H4 (cell line): Measurements from ENCODE around the gene RAET1E. TPM values are rescaled to one million over a fixed set of nuclear protein-coding genes. Genes with fewer than 3 reads are reported as not detected.
"Not testable (repeated sequence)": the region's sequence is repeated elsewhere in the genome, so short reads cannot be mapped to it uniquely, and the experiment has no call there.

Experiments
- DNase-seq: peaks from one replicate; pipeline ENCODE4 v3.0.0-alpha.2; 2015; ENCODE audit warnings: low spot score
- total RNA-seq: library from RNA; depleted of rRNA; stranded (reverse); fragments of >200 nt; shearing (Covaris generic); gene quantifications from 2 replicates; pipeline ENCODE4 v1.2.3, GENCODE V29; 2014

RAET1E gene
- total RNA-seq, 1 experiment from 2014 or later = not detected

DNA sequence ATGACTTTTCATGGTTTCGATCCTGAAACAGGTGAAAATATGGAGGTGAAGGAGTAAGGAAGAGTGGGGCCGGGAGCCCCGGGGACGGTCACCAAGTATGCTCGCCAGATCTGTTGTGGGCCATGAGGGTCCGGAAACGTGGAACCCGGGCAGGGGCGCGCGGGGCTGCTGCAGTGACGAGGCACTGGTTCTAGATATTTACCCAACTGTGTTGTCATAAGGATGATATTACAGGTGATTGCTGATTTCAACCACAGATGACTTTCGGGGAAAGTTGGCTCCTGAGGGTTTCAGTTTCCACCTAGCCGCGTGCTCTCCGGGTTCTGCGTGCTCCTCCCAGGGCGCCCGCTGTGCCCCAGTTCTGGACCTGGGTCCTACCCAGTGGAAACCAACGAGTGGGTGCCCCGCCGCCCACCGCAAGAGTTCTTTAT lies 12.8 kb upstream of the RAET1E start:
- DNase-seq = no peak

DNA sequence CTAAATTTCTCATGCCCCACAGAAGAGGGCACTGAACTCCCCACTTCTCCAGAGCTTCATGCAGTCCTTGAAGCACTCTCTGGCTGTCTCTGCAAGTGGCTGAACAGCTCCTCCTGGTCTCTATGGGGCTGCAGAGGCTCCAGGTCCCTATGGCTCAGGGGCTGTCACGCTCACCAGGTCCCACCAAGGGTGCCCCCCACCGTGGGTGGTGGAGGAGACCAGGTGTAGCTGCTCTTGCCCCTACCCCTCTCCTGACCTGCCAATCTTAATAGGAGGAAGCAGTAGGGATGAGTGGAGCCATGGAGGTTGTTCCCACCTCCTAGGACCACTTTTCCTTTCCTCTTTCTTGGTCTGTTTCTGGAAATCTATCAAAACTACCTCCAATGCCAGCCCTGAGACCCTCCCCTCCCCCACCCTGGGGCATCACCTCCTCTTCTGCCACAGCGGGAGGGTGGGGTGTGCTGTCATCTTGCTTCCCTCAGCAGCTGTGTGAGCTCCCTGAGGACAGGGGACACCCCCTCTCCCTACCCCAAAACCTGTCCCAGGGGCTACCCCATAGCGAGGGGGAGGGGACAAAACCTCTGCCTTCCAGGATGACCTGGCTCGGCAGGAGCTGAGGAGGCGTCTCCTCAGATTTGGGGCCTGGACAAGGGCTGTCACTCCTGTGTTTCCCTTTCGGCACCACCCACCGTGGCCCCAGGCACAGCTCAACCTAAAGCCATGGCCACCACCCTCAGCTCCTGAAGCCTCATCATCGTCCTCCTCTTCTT lies 12.0 kb upstream of the RAET1E start:
- DNase-seq = no peak

DNA sequence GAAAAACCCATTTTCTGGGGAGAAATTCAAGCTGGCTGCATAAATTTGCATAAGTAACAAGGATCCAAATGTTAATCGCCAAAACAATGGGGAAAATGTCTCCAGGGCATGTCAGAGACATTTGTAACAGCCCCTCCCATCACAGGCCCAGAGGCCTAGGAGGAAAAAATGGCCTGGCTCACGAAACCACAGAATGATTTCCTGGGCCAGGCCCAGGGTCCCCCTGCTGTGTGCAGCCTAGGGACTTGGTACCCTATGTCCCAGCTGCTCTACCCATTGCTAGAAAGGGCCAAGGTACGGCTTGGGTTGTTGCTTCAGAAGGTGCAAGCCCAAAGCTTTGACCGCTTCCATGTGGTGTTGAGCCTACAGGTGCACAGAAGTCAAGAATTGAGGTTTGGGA lies 10.6 kb upstream of the RAET1E start:
- DNase-seq = not testable (repeated sequence)

DNA sequence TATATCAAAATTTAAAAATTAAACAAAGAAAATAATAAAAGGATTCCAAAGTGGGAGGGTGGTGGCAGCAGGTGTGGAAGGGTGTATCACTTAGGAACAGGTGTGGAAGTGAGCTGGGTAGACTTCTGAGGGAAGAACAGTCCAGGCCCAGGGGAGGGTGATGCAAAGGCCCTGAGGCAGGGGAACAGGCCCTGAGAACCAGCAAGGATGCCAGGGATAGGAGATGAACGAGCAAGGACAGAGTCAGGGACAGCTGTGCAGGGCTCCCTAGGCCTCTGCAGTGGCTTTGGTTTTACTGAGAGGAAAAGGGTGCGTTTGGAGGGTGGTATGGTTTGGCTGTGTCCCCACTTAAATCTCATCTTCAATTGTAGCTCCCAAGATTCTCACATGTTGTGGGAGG lies 9.4 kb upstream of the RAET1E start:
- no peak for DNase-seq

DNA sequence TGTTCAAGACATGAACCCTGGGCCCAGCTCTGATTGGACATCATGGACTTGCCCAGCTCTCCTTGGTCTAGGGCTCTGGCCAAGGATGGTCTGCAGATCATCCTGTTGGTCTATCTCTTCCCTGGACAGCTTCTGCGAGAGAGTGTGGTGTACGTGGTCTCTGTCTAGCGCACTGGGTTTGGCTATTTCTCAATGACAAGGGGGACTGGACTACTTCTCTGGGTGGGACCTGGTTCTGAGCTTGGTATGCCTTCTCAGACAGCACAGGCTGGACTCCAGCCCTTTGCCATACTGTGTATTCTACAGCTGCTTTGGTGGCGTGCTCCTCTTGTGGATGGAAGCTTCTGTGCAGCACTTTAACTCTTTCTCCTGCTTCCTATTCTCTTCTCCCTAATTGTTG lies 8.5 kb upstream of the RAET1E start:
- no peak for DNase-seq

DNA sequence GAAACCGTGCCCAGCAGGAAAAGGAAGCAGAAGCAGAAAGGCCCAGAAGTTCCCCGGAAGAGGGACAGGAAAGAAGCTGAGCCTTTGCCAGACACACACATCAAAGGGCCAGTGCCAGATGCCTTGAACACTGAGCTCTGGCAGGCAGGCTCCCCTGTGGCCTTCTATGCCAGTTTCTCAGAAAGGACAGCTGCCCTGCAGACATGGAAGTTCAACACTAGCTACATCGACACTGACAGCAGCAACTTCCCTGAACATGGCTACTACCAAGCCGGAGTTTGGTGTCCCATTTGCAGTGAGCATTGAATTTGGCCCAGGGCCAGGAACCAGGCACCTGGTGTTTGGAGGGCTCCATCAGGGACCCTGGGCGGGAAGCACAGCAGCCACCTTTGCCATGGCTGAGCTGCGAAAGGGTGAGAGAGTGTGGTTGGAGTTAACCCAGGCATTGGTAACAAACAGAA lies 8.0 kb upstream of the RAET1E start:
- DNase-seq = no peak

DNA sequence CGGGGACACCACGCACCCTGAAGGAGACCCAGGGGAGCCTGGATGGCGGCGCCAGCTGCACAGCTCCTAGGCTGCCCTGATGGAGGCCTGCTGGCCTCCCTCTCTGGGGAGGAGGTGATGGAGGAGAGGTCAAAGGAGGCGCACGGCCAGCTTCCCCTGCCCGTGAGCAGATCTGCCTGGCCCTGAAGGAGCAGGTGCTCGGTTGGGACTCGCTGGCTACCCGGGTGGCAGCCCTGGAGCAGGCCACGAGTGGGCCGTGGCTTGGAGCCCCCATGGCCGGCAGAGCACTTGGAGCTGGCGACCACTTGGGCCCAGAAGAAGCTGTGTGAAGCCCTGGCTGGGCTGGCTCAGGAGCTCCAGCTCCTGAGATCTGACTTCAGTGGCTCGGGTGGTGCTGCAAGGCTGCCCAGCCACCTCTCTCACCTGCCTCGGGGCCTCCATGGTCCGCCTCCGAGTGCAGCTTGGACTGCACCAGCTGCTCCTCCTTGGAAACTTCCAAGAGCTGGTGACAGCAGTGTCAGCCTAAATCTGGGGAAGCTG lies 7.5 kb upstream of the RAET1E start:
- no peak for DNase-seq

DNA sequence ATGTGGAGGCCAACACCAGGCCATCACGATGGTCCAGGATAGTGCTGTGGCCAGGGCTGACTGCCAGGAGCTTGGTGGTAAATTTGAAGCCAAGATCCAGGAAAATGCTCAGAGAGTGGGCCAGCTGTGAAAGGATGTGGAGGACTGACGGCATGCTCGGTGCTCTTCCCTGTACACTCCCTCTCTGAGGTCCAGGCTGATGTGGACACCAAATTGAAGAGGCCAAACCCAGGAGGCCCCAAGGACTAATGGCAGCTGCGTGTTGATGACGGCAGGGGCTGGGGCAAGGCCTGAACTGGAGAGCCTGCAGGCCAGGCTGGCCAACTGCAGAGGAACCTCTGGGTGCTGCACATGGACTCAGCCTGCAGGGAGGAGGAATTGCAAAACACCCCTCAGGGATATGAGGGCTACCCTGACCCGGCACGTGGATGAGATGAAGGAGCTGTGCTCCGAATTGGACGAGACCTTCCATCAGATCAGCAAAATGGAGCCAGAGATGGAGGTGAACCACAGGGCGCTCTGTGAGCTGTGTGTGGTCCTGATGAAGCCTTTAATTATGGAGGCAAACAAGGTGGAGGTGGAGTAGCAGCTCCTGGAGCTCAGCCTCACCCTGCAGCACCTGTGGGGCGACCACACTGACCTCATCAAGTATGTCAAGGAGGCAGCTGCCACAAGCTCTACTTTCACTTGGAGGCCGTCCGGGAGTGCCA lies 6.9 kb upstream of the RAET1E start:
- no peak for DNase-seq

DNA sequence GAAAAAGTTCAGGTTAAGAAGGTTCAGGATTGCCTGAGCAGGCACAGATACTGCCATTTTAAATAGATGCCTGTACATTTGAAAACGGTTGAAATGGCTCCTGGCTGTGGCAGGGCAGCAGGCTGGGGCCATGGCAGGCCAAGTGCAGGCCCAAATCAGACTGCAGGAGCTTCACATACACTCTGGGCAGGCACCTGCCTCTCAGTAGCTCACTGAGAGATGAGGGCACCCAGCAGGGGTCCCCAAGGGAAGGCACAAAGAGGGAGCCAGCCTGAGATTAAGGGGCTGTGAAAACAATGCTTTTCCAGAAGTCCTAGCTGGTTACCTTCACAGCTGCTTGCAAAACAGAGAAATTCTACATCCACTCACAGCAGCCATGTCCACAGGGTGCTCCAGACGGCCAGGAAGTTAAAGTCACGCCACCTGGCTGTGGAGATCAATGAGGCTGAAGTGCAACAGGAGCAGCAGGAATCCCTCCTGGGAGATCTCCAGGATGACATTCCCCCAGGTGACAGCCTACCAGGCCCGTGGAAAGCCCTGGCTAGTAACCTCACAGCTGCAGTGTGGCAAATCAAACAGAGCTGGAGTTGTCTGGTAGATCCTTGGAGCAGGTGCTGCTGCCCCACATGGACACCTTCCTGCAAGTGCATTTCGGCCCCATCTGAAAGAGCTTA lies 6.2 kb upstream of the RAET1E start:
- no peak for DNase-seq

DNA sequence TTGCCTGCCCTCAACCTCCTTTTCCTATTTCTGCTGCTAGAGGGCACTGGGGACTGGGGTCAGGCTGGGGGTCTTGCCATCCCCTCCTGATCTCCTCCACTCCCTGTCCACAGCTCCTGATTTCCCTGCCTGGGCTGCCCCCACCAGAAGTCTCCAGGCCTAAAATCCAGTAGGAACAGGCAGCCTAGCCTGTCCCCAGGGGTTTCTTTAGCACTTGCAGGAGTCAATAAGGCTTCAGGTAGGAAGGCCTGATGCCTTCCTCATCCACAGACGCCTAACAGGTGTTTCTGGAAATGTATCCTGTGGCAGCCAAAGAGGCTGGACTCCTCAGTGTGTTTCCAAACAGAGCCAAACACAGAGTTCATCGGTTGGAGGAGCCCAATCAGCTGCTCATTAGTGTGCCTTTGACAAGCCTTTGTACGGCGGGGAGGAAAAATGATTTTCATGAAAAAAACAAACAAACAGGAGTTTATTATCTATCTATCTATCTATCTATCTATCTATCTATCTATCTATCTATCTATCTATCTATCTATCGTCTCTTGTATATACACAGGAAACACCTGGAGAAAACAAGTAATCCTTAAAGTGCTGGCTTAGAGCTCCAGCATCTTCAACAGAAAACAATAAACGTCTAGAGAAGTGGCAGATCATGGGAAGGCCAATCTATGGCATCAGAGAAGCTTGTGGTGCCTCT lies 3.7 kb upstream of the RAET1E start:
- DNase-seq = no peak

DNA sequence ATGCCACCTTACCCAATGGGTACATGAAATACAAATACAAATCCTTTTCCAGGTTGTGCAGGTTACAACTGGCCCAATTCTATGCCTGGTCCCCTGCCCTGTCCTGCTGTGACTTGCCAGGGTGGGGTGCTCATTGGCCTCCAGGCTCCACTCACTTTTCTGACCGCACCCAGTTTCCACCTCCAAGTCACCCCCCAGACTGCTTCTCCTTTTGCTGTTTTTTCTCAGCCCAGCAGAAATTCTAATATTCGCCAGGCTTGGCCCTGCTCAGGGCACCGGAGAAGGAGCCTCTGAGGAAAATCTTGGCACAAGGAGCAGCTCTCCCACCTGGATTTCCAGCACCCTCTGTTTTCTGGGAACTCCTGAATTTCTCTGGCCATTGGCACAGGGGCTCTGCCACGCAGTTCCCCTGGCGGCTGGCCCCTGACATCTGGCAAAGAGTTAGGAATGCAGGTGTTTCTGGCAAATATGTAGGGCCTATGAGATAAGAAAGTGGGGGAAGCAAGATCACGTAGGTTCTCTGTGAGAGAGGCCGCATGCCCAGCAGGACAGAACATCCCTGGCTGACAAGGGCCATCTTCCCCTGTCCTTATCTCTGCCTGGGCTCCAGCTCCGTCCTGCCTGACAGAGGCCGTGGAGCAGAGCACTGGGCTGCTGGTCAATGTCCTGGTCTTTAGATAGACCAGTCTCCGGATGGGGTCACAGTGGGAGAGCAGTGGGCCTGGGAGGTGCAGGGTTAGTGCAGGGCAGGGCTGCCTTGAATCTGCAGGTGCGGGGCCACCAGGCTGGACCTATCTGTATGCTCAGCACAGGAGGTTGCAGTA lies 2.9 kb upstream of the RAET1E start:
- DNase-seq = no peak

DNA sequence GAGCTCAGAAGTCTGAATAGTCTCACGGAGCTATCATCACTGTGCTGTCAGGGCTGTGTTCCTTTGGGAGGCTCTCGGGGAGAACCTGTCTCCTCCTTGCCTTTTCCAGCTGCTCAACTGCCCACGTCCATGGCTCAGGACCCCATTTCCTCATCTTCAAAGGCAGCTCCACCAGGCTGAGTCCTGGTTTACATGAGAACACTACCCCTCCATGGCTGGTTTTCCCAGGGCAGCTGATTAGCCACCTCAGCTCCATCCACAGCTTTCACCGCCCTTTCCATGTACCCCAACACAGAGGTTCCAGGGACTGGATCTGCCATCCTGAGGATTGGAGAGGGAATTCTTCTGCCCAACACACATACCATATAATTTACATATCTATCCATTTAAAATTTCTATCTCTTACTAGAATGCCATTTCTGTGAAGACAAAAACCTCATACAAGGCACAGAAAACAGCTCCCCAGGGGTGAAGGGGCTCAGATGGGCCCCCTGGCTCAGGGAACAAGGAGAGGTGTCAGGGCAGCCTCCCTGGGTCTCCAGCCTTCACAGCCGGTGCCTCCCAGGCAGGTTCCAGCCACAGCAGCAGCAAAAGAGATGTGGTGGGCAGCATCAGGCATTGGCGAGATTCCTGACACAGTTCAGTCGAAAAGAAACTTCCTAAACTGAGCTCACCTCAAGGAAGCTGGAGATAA lies 2.2 kb upstream of the RAET1E start:
- DNase-seq = no peak

DNA sequence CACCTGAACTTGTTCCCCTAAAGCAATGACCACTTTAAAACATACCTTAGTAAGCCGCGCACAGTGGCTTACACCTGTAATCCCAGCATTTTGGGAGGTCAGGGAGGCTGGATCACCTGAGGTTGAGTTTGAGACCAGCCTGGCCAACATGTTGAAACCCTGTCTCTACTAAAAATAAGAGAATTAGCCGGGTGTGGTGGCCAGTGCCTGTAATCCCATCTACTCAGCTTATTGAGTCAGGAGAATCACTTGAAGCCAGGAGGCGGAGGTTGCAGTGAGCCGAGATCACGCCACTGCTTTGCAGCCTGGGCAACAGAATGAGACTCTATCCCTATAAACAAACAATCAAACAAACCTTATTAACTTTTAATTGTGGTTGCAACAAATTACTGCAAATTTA lies 1.6 kb upstream of the RAET1E start:
- DNase-seq = no peak

DNA sequence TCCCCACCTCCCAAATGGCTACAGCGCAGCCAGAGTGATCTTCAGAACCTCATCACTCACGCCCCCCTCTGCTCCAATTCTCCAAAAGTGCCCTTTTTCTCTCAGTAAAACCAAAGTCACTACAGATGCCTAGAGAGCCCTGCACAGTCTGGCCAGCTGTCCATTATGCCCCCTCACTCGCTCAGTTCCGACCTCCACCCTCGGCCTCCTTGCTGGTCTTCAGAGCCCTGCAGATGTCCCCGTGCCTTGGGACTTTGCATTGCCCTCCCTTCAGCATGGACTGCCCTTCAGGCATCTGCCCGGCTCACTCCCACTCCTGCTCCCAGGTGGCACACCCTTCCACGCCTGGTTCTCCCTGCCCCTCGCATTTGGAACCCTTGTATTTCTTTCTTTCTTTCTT lies 1.1 kb upstream of the RAET1E start:
- no peak for DNase-seq

DNA sequence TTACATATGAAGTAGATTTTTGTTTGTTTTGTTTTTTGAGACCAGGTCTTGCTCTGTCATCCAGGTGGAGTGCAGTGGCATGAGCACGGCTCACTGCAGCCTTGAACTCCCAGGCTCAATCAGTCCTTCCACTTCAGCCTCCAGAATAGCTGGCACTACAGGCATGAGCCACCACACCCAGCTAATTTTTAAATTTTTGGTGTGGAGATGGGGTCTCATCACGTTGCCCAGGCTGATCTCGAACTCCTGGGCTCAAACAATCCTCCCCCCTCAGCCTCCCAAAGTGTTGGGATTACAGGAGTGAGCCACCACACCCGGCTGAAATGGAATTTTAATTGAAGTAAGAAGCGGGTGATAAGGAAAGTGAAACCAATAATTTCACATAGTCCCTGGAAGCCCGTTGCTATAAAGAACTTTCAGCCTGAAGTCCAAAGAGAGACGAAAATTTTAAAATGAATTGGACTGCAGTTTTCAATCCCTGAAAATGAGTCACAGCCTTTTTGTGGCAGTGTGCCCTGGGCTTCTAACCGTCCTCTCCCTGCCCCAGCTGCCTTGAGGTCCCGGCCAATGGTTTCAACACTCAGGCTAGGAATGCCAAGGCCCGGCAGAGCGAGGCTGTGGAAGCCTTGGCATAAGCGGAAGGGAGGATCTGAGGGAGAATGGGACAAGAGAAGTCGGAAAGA lies 757 bp downstream of the RAET1E start:
- DNase-seq = peak; percentile 68

DNA sequence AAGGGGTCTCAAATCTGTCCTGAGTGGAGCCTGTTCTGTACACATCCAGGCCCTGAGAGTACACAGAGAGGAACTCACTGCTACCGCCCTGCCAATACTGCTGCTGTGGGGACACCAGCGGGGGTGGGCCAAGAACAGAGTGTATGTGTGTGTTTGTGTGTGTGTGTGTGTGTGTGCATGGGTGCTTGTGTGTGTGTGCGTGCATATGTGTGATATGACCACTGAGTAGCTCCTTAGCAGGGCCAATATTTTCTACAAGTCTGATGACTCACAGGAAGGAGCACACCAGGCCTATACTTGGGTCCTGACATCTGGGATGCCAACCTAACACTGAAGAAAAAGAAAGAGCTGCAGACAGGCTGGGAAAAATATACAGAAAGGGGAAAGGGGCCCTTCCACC lies 1.4 kb downstream of the RAET1E start:
- DNase-seq = peak; percentile 33

DNA sequence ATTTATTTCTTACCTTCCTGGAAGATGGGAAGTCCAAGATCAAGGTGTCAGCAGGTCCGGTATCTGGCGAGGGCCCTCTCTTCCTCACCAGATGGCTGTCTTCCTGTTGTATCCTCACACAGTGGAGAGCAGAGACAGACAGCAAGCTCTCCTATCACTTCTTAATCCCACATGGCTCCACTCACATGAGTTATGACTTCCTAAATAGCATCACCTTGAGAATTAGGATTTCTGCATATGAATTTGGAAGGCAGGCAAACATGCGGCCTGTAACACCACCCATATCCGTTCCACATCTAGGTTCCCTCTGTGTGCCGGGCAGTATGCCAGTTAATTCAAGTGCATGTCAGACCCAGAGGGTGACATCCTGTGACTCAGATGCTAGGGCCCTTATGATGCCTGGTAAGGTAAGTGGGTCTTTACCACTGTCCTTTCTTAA lies 2.1 kb downstream of the RAET1E start:
- peak; percentile 80 for DNase-seq

DNA sequence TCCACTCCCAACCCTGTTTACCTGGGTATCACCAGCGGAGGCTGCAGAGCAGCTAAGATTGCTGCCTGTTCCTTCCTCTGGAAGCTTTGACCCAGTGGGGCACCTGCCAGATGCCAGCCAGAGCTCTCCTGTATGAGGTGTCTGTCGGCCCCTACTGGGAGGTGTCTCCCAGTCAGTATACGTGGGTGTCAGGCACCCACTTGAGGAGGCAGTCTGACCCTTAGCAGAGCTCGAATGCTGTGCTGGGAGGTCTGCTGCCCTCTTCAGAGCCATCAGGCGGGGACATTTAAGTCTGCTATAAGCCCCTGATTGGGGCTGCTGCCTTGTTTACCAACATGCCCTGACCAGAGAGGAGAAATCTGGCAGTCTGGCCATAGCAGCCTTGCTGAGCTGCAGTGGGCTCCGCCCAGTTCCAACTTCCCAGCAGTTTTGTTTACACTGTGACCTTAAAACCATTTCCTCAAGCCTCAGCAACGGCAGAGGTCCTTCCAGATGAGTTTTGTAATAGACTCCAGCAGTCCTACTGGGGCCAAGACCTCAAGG lies 2.8 kb downstream of the RAET1E start:
- DNase-seq = peak; percentile 74

DNA sequence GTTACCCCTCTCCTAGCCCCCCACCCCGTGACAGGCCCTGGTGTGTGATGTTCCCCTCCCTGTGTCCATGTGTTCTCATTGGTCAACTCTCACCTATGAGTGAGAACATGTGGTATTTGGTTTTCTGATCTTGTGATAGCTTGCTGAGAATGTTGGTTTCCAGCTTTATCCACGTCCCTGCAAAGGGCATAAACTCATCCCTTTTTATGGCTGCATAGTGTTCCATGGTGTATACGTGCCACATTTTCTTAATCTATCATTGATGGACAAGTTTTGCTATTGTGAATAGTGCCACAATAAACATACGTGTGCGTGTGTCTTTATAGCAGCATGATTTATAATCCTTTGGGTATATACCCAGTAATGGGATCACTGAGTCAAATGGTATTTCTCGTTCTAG lies 6.0 kb downstream of the RAET1E start:
- DNase-seq = not testable (repeated sequence)
